SHP77 (cell line): ENCODE data around the gene EVPLL.
"Not testable (repeated sequence)": the region's sequence is repeated elsewhere in the genome, so short reads cannot be mapped to it uniquely, and the experiment has no call there.

Source experiments
- DNase-seq, 2 experiments: peaks; one replicate each; lab custom pipeline; 2025; lab: John Stamatoyannopoulos, UW

EVPLL gene

DNA sequence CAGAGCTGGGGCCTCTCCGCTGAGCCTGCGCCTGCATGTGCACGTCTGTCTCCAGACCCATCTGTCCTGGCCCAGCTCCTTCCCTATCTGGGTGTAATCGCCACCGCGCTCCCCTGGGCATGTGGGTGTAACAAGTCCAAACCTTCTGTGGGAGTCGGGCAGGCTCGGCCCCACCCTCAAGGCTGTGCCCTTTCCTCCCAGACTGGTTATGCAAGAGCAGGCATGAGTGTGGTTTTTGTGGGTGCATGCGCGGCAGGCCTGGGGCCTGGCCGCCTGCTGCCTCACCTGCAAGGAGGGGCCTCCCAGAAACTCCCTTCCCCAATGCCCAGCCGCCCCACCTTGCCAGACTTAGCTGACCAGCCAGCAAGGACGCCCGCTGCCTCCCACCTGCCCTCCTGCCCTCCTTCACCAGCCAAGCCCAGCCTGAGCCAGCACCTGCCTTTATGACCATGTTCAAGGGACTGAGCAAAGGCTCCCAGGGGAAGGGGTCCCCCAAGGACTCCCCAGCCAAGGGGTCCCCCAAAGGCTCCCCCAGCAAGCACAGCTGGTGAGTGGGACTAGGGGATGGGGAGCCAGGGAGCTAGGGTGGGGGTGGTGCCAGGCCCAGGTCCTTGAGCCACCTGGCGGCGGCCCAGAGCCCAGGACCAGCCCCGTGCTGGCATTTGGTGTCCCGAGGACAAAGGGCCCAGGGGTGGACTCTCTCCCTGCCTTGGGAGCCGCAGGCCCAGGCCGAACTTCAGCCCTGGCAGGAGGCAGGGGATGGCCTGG, at the start of gene EVPLL:
EVPLL (plus strand) TSS at position 342 of the 768 bp plus-strand sequence. CDS start 3,160 bp downstream, outside the sequence.
- DNase-seq = no peak

DNA sequence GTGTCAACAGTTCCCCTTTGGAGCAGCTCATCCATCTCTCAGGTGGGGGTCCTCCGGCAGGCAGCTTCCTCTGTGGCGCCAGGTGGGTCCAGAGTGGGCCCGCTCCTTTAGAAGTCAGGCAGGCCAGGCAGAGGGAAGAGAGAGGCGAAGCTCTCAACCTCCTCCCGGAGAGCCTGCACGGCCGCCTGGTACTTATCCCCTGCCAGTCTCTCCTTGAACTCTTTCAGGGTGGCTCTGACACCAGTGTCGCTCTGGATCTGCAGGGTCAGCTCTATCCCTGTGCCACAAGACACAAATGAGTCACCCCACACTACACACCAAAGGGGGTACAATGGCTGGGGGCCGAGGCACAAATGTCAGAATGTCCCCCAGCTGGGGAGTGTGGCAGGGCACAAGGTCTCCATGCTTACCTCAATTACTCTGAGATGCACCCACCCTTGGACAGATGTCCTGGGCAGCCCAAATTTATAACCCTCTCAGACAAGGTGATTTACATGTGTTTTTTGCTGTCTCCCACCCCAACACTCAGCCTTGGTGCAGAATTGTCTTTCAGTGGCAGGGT, 48.9 kb upstream of the EVPLL start:
- no peak for DNase-seq

DNA sequence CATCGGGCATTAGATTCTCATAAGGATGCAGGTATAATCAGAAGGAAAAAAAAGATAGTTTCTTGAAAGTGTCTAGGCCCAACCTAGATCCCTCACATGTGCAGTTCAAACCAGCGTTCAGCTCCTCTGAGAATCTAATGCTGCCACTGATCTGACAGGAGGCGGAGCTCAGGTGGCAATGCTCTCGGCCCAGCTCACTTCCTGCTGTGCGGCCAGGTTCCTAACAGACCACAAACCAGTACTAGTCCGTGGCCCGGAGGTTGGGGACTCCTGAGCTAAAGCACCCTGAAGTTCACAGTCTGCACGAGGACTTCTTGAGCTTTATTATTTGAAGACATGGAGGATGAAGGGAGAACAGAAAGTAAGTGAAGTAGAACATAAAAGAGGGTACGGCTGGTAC, 45.7 kb upstream of the EVPLL start:
- DNase-seq = no peak

DNA sequence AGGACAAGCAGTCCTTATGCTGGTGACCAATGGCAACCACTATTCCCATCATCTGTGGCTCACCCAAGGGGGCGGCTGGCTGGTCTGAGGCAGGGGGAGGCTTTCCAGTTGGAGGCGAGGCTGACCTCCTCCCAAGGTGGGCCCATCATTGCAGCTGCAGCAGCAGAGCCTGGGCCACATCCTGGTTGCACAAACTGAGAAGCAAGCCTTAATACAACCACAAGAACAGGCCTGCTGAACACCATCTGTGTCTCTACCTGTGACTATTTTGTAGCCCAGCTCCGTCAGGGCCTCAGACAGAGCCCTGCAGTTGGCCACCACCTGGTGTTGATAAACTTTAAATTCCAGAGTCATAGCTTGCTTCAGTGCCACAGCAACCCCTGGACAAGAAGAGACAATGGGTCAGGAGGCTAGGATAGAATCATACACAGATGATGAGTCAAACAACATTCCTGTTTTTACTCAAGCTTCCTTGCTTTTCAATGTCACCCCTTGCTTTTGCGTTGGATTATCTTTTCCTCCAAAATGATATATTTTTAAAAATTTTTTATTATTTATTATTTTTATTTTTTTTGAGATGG, 44.6 kb upstream of the EVPLL start:
- no peak for DNase-seq

DNA sequence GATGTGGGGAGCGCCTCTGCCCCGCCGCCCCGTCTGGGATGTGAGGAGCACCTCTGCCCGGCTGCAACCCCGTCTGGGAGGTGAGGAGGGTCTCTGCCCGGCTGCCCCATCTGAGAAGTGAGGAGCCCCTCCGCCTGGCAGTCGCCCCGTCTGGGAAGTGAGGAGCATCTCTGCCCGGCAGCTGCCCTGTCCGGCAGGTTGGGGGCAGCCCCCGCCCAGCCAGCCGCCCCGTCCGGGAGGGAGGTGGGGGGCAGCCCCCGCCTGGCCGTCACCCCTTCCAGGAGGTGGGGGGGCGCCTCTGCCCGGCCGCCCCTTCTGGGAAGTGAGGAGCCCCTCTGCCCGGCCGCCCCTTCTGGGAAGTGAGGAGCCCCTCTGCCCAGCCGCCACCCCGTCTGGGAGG, 39.4 kb upstream of the EVPLL start:
- not testable (repeated sequence) for DNase-seq

DNA sequence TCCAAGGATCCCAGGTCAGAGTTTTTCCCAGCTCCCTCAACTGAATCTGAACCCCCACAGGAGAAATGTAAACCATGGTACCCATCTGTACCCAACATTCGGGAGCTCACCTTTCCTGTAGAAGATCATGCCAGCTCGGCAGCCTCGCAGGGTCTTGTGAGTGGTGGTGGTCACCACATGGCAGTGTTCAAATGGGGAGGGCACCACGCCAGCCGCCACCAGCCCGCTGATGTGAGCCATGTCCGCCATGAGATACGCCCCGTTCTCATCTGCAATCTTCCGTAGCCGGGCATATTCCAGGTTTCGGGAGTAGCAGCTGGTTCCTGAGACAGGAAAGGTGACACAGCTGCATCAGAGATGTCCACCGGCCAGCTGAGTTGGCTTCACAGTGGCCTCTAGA, 37.6 kb upstream of the EVPLL start:
- no peak for DNase-seq

DNA sequence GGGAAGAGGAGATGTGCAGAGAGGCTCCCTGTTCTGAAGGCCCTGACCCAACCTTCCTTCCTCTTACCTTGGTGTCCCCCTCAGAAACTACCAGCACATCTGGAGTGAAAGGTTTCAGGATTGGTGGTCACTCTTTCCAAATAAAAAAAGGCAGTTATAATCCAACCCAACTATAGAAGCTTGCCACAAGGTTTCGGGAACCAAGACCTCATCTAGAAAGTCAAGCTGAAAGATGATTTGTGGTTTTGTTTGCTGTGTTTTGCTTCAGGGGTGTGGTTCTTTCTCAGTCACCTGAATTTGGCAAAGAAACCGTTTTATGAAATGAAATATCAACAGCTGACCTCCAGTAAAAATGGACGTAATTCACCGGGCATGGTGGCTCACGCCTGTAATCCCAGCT, 33.6 kb upstream of the EVPLL start:
- no peak for DNase-seq

DNA sequence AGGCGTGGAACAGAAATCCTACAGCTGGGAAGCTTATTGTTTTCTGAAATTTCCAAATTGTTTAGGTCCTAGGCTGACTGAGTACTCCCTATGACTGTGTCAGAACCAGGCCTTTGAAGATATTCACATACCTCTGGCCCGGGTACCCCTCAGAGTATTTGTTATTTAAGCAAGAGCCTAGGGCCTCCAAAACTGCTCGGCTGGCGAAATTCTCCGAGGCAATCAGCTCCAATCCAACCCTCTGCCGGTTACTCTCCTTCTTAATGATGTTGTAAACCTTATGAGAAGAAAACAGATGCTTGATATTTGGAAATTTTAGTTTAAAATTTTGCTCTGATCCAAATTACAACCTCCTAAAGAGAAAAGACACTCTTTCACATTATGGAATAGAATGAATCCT, 24.0 kb upstream of the EVPLL start:
- no peak for DNase-seq

DNA sequence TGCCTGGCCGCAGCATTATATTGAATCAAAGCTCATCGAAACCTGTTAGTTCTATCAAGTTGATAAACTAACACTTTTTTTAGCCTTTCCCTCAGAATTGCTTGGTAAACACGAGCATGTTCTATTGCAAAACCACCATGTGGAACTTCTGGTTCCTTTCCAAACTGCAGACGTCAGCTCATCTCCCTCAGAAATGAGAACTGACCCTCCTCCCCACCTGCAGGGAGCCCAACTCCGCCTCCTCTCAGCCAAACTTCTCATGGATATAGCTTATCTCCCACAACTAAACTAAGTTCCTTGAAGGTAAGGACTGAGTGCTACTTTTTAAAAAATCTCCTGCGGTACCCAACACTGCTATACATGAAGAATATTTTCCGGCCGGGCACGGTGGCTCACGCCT, 21.0 kb upstream of the EVPLL start:
- DNase-seq = no peak

DNA sequence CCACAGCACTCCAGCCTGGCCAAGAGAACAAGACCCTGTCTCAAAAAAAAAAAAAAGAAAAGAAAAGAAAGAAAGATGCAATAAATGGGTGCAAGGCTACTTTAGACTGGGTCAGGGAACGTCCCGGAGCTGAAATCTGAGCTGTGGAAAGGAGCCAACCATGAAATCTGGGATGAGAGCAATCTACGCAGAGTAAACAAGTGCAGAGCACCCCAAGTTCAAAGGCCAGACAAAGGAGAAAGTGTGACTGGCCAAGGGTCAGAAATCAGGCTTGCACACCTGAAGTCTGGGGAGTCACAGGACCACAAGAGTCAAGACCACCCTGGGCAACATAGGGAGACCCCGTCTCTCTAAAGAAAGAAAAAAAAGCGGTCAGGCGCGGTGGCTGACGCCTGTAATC, 17.1 kb upstream of the EVPLL start:
- no peak for DNase-seq

DNA sequence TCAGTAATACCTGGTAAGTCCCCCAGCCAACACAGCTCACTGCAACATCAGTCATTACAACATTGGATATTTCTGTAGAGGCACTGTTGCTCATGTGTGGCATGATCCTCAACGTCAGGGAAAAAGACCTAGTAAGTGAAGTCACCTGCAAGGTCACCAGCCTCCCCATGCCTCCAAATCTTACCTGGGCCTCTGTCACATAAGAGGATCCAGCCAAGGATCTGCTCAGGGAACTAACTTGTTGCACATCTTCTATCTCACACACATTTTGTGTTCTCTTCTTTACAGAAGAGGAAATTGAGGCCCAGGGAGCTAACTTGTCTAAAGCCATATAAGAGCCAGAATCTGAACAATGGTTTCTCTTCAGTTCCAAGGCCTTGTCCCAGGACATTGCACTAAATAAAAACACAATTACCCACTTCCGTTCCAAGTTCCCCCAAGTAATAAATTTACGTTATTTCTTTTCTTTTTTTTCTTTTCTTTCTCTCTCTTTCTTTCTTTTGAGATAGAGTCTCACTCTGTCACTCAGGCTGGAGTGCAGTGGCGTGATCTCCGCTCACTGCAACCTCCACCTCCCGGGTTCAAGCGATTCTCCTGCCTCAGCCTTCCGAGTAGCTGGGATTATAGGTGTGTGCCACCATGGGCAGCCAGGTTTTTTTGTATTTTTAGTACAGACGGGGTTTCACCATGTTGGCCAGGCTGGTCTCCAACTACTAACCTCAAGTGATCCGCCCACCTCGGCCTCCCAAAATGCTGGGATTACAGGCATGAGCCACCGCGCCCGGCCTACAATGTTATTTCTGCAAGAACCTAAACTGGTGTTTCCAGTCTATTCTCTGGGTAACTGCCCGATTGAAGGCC, 15.5 kb upstream of the EVPLL start:
- no peak for DNase-seq

DNA sequence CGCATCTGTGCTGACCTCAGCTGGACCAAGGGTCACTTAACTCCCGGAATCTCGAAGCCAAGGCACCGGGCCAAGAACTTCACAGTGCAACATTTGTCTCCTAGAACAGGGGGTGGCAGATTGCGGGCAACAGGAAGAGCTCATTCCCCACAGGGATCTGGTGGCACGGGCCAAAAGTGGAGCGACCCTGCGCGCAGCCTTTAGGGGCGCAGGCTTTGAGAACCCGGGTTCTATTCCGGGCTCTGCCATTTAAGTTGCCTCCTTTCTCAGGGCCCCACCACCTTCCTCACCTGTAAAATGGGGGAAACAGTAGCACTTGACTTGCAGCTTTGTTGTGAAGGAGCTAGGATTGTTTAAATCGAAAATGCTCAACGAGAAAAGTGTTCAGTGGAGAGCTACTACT, 14.9 kb upstream of the EVPLL start:
- DNase-seq = peak in 1 of 2 experiments; percentile 31

DNA sequence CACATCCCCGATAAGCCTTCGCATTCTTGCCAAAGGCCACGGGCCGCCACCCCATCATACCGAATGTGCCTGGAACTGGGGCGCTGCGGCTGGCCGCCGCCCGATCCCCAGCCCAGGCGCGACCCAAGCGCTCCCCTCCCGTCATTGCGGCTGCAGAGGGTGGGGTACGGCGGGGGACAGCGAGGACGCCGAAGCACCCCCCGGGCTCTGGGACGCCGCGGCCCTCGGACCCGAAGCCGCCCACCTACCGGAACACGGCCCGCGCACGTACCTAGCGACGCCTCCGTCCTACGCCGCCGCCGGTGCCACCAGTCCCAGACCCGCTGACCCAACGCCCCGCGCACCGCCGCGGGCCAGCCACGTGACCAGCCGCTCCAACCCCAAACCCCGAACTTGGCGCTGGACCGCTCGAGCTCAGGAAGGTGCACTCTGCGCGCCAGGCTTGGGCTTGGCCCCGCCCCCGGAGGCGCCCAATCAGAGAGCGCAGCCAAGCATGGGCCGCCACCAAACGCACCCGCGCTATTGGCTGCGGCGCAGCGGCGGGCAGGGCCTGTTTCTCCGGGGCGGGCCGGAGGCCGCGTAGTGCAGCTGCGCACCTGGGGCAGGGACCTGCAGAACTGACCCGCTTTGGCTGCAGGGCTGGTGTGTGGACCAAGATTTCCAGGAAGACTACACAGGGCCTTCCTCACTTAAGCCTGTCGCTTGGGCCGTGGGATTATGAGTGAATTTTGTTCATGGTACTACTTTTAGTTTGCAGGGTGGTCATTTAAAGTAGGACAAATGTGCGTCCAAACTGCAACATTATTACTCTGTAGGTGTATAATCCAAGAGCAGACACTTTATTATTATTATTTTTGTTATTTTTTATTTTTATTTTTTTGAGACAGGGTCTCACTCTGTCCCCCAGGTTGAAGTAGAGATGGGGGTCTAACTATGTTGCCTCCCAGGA, 14.2 kb upstream of the EVPLL start, which contains the start of gene SHMT1:
SHMT1 (minus strand) TSS at position 450 of the 949 bp plus-strand sequence. CDS start 7,569 bp downstream, outside the sequence.
- DNase-seq = peak; percentile 97 to 98

DNA sequence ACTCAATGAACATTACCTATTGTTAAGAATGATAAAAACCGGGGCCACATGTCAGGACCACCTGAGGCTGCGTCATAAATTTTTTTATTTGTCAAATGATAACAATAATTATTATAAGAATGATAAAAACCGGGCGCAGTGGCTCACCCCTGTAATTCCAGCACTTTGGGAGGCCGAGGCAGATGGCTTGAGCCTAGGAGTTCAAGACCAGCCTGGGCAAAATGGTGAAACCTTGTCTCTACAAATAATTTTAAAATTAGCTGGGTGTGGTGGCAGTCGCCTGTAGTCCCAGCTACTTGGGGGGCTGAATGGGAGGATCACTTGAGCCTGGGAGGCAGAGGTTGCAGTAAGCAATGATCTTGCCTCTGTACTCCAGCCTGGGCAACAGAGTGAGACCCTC, 13.4 kb upstream of the EVPLL start:
- no peak for DNase-seq

DNA sequence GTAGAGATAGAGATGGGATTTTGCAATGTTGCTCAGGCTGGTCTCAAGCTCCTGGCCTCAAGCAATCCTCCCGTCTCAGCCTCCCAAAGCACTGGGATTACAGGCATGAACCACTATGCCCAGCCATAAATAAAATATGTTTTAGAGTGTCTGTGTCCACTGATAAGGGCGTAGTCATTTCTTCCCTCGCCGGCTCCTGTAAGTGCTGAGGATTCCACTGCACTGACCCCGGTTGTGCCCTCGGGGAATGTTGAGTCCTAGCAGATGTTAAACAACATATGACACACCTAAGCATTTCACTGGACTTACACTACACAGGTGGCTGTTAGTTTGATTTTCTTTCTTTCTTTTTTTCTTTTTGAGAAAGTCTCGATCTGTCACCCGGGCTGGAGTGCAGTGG, 8.6 kb upstream of the EVPLL start:
- no peak for DNase-seq

DNA sequence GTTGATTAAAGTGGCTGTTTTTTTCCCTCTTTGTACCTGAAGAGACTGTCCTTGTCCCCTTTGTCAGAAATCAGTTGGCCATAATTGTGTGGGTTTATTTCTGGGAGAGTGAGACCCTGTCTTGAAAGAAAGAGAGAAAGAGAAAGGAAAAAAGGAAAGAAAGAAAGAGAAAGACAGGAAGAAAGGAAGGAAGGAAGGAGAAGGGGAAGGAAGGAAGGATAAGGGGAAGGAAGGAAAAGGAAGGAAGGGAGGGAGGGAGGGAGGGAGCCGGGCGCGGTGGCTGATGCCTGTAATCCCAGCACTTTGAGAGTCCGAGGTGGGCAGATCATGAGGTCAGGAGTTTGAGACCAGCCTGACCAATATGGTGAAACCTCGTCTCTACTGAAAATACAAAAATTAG, 6.8 kb upstream of the EVPLL start:
- DNase-seq = no peak

DNA sequence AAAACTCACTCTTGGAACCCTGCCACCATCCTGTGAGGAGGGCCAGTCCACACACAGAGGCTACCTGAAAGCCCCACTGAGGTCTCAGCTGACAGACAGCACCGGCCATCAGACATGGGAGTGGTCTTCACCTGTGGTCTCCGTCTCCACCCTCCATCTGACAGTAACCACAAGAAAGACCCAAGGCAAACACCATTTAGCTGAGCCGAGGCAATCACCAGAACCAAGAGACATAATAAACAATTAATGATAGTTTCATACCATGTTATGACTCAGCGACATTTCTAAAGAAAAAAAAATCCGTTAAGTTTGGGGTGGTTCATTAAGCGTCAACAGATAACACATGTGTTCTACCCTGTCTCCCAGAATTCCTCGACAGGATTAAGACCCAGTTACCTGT, 6.1 kb upstream of the EVPLL start:
- DNase-seq = no peak

DNA sequence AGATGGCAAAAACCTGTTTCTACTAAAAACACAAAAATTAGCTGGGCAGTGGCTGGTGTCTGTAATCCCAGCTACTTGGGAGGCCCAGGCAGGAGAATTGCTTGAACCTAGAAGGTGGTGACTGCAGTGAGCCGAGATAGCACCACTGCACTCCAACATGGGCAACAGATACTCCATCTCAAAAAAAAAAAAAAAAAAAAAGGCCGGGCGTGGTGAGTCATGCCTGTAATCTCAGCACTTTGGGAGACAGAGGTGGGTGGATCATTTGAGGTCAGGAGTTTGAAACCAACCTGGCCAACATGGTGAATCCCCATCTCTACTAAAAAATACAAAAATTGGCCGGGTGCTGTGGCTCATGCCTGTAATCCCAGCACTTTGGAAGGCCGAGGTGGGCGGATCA, 4.4 kb upstream of the EVPLL start:
- not testable (repeated sequence) for DNase-seq

DNA sequence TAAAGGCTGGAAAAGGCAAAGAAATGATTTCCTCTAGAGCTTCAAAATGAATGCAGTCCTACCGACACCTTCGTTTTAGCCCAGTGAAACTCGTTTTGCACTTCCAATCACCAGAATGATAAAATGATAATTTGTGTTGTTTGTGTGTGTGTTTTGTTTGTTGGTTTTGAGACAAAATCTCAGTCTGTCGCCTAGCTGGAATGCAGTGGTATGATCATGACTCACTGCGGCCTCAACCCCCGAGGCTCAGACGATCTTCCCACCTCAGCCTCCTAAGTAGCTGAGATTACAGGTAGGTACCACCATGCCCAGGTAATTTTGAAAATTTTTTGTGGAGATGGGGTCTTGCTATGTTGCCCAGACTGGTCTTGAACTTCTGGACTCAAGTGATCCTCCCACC, 3.4 kb upstream of the EVPLL start:
- DNase-seq = no peak

DNA sequence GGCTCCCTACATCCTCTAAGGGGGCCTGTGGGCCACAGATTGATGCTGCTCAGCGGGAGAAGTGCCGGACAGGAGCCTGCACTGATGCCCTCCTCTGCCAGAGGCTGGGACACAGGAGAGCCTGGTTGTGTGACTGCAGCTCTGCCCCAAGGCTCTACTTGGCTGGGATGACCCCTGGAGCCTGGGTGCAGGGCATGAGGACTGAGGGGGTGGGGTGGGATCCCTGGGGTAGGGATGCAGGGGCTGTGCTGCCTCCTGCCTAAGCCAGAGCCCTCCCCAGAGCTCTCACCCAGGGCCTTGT, 577 bp downstream of the EVPLL start:
- DNase-seq = no peak

DNA sequence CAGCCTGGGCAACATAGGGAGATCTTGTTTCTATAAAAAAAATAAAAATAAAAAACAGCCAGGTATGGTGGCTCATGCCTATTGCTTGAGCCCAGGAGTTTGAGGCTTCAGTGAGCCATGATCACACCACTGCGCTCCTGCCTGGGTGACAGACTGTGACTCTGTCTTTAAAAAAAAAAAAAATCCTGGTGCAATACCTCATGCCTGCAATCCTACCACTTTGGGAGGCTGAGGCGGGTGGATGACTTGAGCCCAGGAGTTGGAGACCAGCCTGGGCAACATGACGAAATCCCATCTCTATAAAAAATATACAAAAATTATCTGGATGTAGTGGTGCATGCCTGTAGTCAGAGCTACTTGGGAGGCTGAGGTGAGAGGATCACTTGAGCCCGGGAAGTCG, 1.0 kb downstream of the EVPLL start:
- DNase-seq = not testable (repeated sequence)
